HCT116 (cell line): ENCODE measurements around the gene EEF1AKMT4. TPM values are rescaled to one million over a fixed set of nuclear protein-coding genes. Genes with fewer than 3 reads are reported as not detected.

Source experiments
- ATAC-seq: fragments of 200-7000 bp; cut with Tn5 transposase; 2 replicates; pipeline ENCODE4 v1.9.1; 2020; ENCODE audit warnings: mild to moderate bottlenecking, moderate library complexity
- BruUV-seq: library from RNA; stranded (reverse); fragments of 400-500 nt; replicated peaks from 2 replicates; lab custom pipeline; 2021; lab: Mats Ljungman, UMichigan
- CTCF ChIA-PET: fragments of 300-600 bp; sonication (Branson Sonifier 250); formaldehyde crosslinking; loops from one replicate; lab custom pipeline; 2021; ENCODE audit warnings: antibody characterized with exemption; lab: Charles Lee
- POLR2A ChIA-PET: fragments of 300-600, 350-600 bp; sonication (Branson Sonifier 250); formaldehyde crosslinking; loops from one replicate; lab custom pipeline; 2021; ENCODE audit warnings: antibody characterized with exemption; lab: Charles Lee
- RAD21 ChIA-PET, 2 experiments: fragments of 300-600 bp; sonication (Branson Sonifier 250); formaldehyde crosslinking; loops; one replicate each; lab custom pipeline; 2023; ENCODE audit warnings: low total read pairs in 2 of 2; ENCODE audit not compliant: uncharacterized antibody in 2 of 2, unreplicated experiment in 2 of 2, low non-redundant PET in 1 of 2; lab: Charles Lee
- DNase-seq: peaks from one replicate; pipeline ENCODE4 v3.0.0-alpha.2; 2010; ENCODE audit warnings: low read depth, low spot score
- H2AFZ ChIP-seq: fragments of 200-600 bp; shearing (Covaris generic), sonication (generic); 2 replicates; pipeline ENCODE4 v1.6.1; 2017; ENCODE audit warnings: low read depth, mixed run types, mixed read lengths, antibody characterized with exemption, low read length; ENCODE audit not compliant: poor library complexity, severe bottlenecking
- H3K27ac ChIP-seq: 2 replicates; pipeline ENCODE4 v1.5.1; 2012; ENCODE audit warnings: low read depth, low read length
- H3K27me3 ChIP-seq: fragments of 200-600 bp; sonication (generic); 2 replicates; pipeline ENCODE4 v1.6.1; 2016; ENCODE audit warnings: mixed run types, low read length, mixed read lengths; ENCODE audit not compliant: insufficient read depth
- H3K36me3 ChIP-seq, 2 experiments: fragments of 200-500 bp in 1 of 2; fragments of 200-600 bp in 1 of 2; sonication (Bioruptor generic) in 1 of 2; sonication (generic) in 1 of 2; 2 replicates each; pipeline versions ENCODE4 v1.5.1 to v1.6.1; 2014 to 2016; ENCODE audit warnings: low read length in 2 of 2, inconsistent platforms in 1 of 2, mixed read lengths in 1 of 2, mixed run types in 1 of 2; ENCODE audit not compliant: insufficient read depth in 2 of 2, control insufficient read depth in 1 of 2
- H3K4me1 ChIP-seq, 2 experiments: fragments of 200-600 bp in 1 of 2; sonication (generic) in 1 of 2; 2 replicates each; pipeline versions ENCODE4 v1.5.1 to v1.6.1; 2012 to 2017; ENCODE audit warnings: low read length in 2 of 2, inconsistent platforms in 1 of 2, mild to moderate bottlenecking in 1 of 2, mixed read lengths in 1 of 2, mixed run types in 1 of 2, moderate library complexity in 1 of 2; ENCODE audit not compliant: insufficient read depth in 2 of 2, control insufficient read depth in 1 of 2
- H3K4me2 ChIP-seq: fragments of 200-600 bp; sonication (generic); 2 replicates; pipeline ENCODE4 v1.6.1; 2017; ENCODE audit warnings: mixed run types, low read length, mixed read lengths
- H3K4me3 ChIP-seq, 2 experiments: fragments of 200-600 bp in 1 of 2; sonication (generic) in 1 of 2; replicated peaks in 1 of 2; 2 replicates each; pipeline ENCODE4 v1.5.1; 2011 to 2016; ENCODE audit warnings: low read length in 2 of 2, control low read depth in 1 of 2, low read depth in 1 of 2, mild to moderate bottlenecking in 1 of 2, mixed read lengths in 1 of 2, mixed run types in 1 of 2
- H3K79me2 ChIP-seq: fragments of 200-600 bp; sonication (generic); 2 replicates; pipeline ENCODE4 v1.6.1; 2017; ENCODE audit warnings: mild to moderate bottlenecking, mixed run types, low read length, moderate library complexity, mixed read lengths; ENCODE audit not compliant: insufficient read depth
- H3K9ac ChIP-seq: fragments of 200-600 bp; sonication (generic); 2 replicates; pipeline ENCODE4 v1.6.1; 2016; ENCODE audit warnings: low read length, mixed read lengths
- H3K9me2 ChIP-seq: fragments of 200-600 bp; sonication (generic), shearing (Covaris generic); 2 replicates; pipeline ENCODE4 v1.6.1; 2017; ENCODE audit warnings: mixed run types, mild to moderate bottlenecking, moderate library complexity; ENCODE audit not compliant: insufficient read depth
- H3K9me3 ChIP-seq, 2 experiments: fragments of 200-500 bp in 1 of 2; fragments of 200-600 bp in 1 of 2; sonication (Bioruptor generic) in 1 of 2; sonication (generic) in 1 of 2; 2 replicates each; pipeline ENCODE4 v1.6.1; 2014 to 2017; ENCODE audit warnings: low read length in 2 of 2, mixed read lengths in 2 of 2, inconsistent platforms in 1 of 2, low read depth in 1 of 2, mild to moderate bottlenecking in 1 of 2, mixed run types in 1 of 2, moderate library complexity in 1 of 2; ENCODE audit not compliant: control insufficient read depth in 1 of 2, insufficient read depth in 1 of 2
- H4K20me1 ChIP-seq: fragments of 200-600 bp; sonication (generic), shearing (Covaris generic); 2 replicates; pipeline ENCODE4 v1.6.1; 2017; ENCODE audit warnings: mixed run types, mild to moderate bottlenecking, moderate library complexity; ENCODE audit not compliant: insufficient read depth
- ATF3 ChIP-seq: IDR thresholded peaks from 2 replicates; pipeline ENCODE4 v1.6.1; 2012
- CBX3 ChIP-seq: IDR thresholded peaks from 2 replicates; pipeline ENCODE4 v1.6.1; 2012; ENCODE audit warnings: low read depth
- CTCF ChIP-seq, 3 experiments: fragments of 200-600 bp in 1 of 3; sonication (generic) in 1 of 3; IDR thresholded peaks in 2 of 3; conservative IDR thresholded peaks in 1 of 3; 2 replicates each; pipeline ENCODE4 v1.5.1; 2012 to 2017; ENCODE audit warnings: low read depth in 2 of 3, low read length in 2 of 3, antibody characterized with exemption in 1 of 3, borderline replicate concordance in 1 of 3, control low read depth in 1 of 3, mild to moderate bottlenecking in 1 of 3, mixed read lengths in 1 of 3, mixed run types in 1 of 3, moderate library complexity in 1 of 3; ENCODE audit not compliant: insufficient read depth in 1 of 3
- EGR1 ChIP-seq: IDR thresholded peaks from 2 replicates; pipeline ENCODE4 v1.6.1; 2012; ENCODE audit warnings: low read depth
- MAX ChIP-seq: IDR thresholded peaks from 2 replicates; pipeline ENCODE4 v1.6.1; 2012
- RAD21 ChIP-seq: IDR thresholded peaks from 2 replicates; pipeline ENCODE4 v1.6.1; 2012; ENCODE audit warnings: low read depth, mild to moderate bottlenecking
- REST ChIP-seq: IDR thresholded peaks from 2 replicates; pipeline ENCODE4 v1.6.1; 2012; ENCODE audit warnings: low read depth
- SRF ChIP-seq: IDR thresholded peaks from 2 replicates; pipeline ENCODE4 v1.6.1; 2012; ENCODE audit warnings: low read depth
- ZBTB33 ChIP-seq: IDR thresholded peaks from 2 replicates; pipeline ENCODE4 v1.6.1; 2011; ENCODE audit warnings: mild to moderate bottlenecking, low read length, moderate library complexity; ENCODE audit not compliant: insufficient replicate concordance; ENCODE audit errors: extremely low read depth
- ZFX ChIP-seq: fragments of 450-650 bp; IDR thresholded peaks from 2 replicates; pipeline ENCODE4 v1.6.1; 2017
- ZNF274 ChIP-seq: fragments of 200-500 bp; sonication (Bioruptor generic); IDR thresholded peaks from 2 replicates; pipeline ENCODE4 v1.6.1; 2014; ENCODE audit warnings: mild to moderate bottlenecking, low read depth, low read length, inconsistent platforms
- intact Hi-C: fragments of 100-400 bp; cut with micrococcal nuclease; formaldehyde crosslinking; loops from 2 replicates; pipeline ENCODE4 v1.10.0; 2022
- total RNA-seq: library from RNA; stranded (reverse); gene quantifications from one replicate; pipeline ENCODE4 v1.2.1, GENCODE V29; 2021; ENCODE audit not compliant: unreplicated experiment

EEF1AKMT4 gene
- total RNA-seq, 1 experiment from 2014 or later = 10.5 TPM

GRCh38 chr3:184235381-184236032 lies 14.0 kb upstream of the EEF1AKMT4 start:
- peaks cover 12 to 17% of the 10 kb centered on the region in 2 experiments for H3K4me1 ChIP-seq
- H3K9me2 ChIP-seq = no peaks in the 10 kb centered on the region
- H3K27me3 ChIP-seq = no peaks in the 10 kb centered on the region
- H2AFZ ChIP-seq = no peak overlapping the region
- BruUV-seq = no TSS peak
- no peaks in the 10 kb centered on the region for H3K36me3 ChIP-seq
- intact Hi-C loops = no loop called here
- TF ChIP-seq ZFX (no peak), CTCF (IDR thresholded peaks at IDR 0.05 in 2 of 3, conservative IDR thresholded peaks at IDR 0.05 in 1 of 3; ENCODE audit: borderline replicate concordance in 1 of 3, insufficient read depth in 1 of 3, low read depth in 2 of 3, low read length in 2 of 3) (no peak), EGR1 (no peak), CBX3 (no peak)
- H3K9ac ChIP-seq = no peak overlapping the region
- CTCF ChIA-PET = no interaction called here
- no peak overlapping the region for H3K4me2 ChIP-seq
- RAD21 ChIA-PET = no interaction called here
- H4K20me1 ChIP-seq = no peaks in the 10 kb centered on the region
- H3K4me3 ChIP-seq = no peak overlapping the region
- no peaks in the 10 kb centered on the region for H3K79me2 ChIP-seq
- H3K9me3 ChIP-seq = no peaks in the 10 kb centered on the region
- no peak for ATAC-seq
- no peak for DNase-seq
- H3K27ac ChIP-seq = no peak overlapping the region
- POLR2A ChIA-PET = no interaction called here

- DNase-seq (no peak), ATAC-seq (no peak)
- Histone ChIP-seq H3K27me3 (no peaks in the 10 kb centered on the region), H3K4me1 (peaks cover 12 to 17% of the 10 kb centered on the region in 2 experiments), H3K9me2 (no peaks in the 10 kb centered on the region), H3K79me2 (no peaks in the 10 kb centered on the region), H3K4me2 (no peak overlapping the region), H4K20me1 (no peaks in the 10 kb centered on the region), H3K27ac (no peak overlapping the region), H3K36me3 (no peaks in the 10 kb centered on the region), H2AFZ (no peak overlapping the region), H3K9ac (no peak overlapping the region), H3K9me3 (no peaks in the 10 kb centered on the region), H3K4me3 (no peak overlapping the region)
- intact Hi-C loops = no loop called here
- no TSS peak for BruUV-seq
- RAD21 ChIA-PET = interaction anchor here in 1 of 2 experiments (0.6 kb wide), 1 partner anchor 53 kb away, joined by 3 read pairs; no protein-coding TSS in a partner anchor
- CTCF ChIA-PET = no interaction called here
- POLR2A ChIA-PET = no interaction called here
- TF ChIP-seq MAX (no peak), ATF3 (no peak), ZNF274 (no peak), REST (no peak), SRF (no peak), ZBTB33 (no peak), RAD21 (no peak), CBX3 (no peak)
Measured at GRCh38 chr3:184236033-184236410, 13.4 kb upstream of the EEF1AKMT4 start.
